Measurements from ENCODE around the gene MYO3B.
"Not testable (repeated sequence)": the region's sequence is repeated elsewhere in the genome, so short reads cannot be mapped to it uniquely, and the experiment has no call there.

MYO3B gene

DNA sequence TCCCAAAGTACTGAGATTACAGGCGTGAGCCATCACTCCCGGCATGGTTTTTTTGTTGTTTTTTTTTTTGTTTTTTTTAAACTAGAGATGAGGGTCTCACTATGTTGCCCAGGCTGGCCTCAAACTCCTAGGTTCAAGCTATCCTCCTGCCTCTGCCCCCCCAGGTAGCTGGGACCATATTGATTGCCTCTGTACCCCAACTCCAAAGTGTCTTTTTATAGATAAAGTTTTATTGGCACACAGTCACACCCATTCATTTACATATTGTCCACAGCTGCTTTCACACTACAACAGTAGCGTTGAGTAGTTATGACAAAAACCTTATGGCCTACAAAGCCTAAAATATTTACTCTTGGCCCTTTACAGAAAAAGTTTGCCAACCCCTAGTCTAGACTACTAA is 492.0 kb downstream of the MYO3B start:
- DNase-seq = no peak

DNA sequence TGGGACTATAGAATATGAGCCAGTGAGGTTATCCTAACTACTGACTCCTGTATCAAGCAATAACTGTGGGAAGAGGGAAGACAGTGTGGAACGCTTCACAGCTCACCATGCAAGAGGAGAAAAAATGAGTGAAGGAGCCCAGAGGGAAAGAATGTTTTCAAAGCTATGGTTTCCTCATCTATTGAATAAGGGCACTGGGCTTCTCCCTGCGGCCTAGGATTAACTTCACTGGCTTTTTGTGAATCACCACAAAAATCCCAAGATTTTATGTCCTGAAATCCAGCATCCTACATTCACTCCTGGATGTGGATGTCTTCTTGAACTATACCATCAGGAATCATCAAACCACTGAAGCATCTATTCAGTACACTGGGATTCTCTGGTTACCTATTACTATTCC is 492.7 kb downstream of the MYO3B start:
- no peak for DNase-seq

DNA sequence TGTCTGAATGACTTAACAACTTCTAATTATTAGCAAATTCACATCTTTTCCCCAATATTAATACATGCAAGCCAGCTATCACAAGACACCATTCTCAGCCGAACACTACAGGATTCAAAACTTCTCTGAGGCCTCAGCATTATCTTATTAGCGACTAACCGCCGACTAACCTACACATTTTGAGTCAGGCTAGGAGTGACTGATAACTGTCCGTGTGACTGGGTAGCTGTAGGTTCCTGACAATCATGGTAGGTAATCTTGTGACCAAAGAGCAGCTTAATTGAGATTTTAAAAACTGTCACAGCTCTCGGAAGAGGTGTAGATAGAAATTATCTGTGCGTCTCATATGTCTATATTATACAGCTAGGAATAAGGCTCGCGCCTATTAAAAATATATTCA is 493.1 kb downstream of the MYO3B start:
- no peak for DNase-seq

DNA sequence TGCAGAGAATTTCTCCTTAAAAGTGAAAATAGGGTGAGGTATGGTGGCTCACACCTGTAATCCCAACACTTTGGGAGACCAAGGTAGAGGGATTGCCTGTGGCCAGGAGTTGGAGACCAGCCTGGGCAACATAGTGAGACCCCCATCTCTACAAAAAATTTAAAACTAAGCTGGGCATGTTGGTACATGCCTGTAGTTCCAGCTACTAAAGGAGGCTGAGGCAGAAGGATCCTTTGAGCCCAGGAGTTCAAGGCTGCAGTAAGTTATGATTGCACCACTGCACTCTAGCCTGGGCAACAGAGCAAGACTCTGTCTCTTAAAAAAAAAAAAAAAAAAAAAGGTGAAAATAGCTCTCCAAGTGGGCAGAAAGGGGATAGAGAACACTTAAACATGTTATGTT is 496.3 kb downstream of the MYO3B start:
- not testable (repeated sequence) for DNase-seq

DNA sequence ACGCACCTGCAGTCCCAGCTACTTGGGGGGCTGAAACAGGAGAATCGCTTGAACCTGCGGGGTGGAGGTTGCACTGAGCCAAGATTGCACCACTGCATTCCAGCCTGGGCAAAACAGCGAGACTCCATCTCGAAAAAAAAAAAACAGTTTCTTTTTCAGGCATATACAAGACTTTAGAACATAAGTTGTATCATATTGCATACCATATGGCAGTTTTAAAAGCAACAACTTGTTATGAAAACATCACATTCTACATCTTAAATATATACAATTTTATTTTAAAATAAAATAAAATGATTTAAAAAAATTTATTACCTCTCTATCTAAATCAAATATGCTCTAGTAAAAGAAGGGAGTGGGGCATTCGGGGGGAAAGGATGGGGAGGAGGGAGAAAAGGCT is 497.8 kb downstream of the MYO3B start:
- DNase-seq = no peak

DNA sequence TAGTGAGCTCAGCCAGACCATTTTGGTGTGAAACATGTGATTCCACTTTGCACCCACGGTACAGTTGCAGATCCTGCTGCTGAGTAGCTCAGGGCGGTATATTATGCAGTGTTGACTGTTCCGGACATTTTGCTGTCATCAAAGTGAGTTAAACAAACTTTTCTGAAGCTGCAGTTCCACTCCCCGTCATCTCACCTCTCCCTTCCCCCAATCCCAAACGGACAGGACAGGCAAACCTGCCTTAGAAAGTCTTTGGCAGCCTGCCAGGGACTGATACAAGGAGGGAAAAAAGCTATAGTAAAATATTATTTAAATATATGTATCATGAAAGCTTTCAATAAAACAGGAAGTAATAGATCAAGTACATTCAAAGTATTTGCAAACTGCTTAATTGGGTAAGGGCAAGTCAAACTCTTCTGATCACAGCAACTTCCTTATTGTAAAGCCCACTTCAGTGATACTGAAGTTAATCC is 501.7 kb downstream of the MYO3B start:
- DNase-seq = peak; percentile 98

DNA sequence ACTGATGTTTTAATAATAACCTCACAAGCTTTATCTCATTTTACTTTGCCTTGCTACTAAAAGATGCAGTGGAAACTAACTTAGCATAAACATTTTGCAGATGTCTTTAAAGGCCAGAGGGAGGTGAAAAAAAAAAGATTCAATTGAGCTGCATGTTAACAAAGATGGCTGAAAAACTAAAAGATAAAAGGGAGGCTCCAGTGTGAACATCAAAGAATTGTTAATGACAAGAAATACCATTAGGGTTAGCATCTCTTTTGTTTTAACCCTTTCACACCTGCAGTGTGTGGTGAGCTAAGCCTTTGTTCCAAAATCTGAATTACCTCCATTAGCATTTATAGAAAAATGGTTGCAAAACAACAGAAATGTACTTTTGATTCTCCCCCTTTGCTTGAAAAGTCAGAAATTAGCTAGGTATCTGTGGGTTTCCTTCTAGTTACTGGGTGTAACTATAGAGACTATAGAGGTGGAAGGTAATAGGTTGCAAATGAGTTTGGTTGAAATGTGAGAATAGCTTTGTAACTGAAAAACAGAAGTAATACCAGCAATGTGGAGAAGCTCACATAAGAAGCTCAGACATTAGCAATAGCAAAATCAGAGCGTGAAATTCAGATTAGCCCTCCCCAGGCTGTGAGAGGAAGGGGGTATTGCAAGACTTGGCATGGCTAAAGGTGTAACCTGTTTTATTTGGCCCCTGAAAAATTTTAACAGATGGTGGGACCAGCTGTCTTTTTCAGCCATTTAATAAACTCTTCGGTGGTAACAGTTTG is 502.4 kb downstream of the MYO3B start:
- DNase-seq = peak; percentile 93

DNA sequence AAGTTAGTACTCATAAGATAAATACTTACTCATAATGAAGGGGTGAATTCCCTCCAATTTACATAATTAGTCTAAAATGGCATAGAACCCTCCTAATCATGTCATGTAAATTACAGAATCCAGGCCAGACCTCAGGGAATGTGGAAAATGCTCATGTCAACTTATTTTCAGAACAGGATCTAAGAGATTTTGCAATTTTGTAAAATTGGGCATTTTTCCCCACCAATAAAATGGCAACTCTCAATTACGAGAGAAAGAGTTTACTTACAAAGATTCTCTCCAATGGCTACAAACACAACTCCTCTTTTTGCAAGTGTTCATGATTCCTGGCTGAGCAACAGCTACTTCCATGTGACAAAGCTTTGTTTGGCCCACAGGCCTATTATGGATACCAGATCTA is 503.4 kb downstream of the MYO3B start:
- DNase-seq = no peak

DNA sequence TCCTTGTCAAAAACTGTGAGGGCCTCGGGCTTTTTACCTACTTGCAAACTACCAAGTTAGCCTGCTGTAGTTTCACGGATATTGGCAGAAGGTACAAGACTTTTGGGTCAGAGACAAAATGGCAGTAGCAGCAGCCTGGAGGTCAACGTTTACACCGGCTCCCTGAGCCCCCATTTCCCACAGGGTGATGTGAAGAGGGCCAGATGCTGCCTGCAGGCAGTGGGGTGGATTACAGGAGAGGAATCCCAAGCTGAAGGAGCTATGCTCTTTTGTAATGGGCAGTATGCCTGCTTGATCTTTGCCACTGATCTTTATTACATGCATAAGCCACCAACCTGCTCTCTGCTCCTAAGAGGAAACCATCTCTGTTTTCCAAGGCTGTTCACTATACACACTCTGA is 507.6 kb downstream of the MYO3B start:
- no peak for DNase-seq

DNA sequence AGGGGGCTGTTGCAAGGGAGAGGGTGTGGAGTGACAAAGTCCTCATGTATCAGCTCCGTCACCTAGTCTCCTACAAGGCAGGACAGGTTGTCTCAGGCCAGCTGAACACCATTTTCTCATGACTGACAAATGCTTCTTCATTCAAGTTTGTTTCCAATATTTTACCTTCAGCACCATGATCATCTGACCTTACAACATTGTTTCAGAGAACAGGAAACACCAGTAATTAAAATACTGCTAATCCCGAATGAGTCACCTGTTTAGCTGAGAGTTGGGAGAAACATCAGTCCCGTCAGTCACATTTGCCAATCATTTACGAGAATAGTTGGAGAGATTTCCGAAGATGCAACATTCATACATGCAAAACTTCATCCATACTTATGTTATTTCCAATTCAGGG is 511.5 kb downstream of the MYO3B start:
- DNase-seq = no peak

DNA sequence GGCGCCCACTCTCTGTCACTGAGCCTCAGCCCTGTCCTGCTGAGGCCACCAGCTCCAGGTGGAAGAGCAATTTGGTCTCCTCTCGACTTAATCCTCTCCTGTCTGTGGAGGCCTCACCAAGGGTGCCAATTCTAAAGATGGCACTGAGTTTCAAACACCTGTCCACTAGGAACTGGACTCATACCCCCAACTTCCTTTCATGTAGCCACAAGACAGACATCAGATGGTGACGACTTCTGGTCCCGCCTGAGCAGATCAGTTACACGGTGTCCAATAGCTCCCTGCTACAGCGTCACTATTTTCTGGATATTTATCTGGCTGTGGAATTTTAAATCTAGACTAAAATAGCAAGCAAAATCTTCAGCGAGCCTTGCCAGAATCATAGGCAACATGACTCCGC is 512.7 kb downstream of the MYO3B start:
- DNase-seq = no peak

DNA sequence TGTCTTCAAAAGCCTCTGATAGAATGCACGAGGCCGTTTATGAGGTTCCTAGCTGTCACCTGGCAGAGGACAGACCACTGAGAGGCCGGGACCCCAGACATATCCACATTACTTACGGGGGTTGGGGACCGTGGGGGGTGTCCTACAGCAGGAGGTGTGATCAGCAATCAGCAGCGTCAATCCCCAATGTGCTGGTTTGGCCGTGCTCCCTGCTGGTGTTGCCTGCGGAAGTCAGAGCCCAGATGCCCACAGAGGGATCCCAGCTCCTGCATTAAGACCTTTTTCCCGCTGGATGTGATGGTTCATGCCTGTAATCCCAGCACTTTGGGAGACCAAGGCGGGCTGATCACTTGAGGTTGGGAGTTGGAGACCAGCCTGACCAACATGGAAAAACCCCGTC is 516.4 kb downstream of the MYO3B start:
- DNase-seq = no peak

DNA sequence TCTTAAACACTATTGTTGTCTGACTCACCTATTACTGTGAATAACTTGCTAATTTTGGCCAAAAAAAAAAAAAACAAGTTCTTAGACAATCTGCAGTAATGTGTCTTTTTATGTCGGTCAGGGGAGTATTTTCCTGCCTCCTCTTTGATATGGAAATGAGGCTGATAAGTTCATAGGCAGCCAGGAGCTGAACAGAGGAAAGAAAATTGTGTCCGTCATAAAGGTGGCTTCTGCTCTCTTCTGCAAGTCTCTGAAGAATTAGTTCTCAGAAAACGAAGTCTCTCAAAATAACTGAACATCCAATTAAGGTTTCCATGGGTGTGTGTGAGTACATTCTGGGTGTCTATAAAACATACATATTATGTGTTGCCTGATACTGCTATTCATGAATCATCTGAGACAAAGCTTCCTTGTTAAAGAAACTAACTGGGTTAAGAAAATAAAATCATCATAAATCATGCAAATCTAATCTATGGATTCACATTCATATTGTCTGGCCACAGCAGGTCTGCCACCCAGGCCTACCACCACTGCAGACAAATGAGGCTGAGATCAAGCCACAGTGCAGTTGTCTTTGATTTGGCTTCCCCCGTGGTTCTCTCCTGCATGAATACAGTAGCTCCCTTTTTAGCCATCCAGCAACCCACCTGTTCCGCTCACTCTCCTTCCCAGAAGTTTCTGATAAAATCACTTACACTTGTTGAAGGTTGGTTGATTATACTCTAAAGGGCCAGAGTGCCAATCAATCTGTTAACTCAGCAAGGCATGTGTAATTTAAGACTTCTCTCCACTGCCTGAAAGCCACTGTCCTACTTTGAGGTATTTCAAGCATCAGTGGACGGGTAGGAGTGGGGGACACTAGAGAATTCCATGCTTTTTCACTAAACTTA is 517.8 kb downstream of the MYO3B start:
- peak; percentile 54 for DNase-seq

DNA sequence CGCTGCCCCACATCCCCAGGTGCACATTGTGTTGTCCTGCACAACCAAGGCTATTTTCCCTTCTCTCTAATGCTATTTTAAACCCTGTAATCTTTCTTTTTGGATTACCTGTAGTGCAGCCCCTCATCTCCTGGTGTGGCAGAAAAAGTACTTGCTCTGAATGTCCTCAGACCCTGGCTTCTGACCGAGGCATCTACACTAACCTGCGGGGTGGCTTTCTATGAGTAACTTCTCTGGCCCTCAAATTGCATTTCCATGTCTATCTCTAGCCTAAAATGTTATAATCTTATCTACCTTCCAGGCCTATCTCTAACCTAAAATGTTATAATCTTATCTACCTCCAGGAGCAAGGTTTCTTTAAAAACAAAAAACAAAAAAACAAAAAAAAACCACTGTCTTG is 519.0 kb downstream of the MYO3B start:
- DNase-seq = no peak

DNA sequence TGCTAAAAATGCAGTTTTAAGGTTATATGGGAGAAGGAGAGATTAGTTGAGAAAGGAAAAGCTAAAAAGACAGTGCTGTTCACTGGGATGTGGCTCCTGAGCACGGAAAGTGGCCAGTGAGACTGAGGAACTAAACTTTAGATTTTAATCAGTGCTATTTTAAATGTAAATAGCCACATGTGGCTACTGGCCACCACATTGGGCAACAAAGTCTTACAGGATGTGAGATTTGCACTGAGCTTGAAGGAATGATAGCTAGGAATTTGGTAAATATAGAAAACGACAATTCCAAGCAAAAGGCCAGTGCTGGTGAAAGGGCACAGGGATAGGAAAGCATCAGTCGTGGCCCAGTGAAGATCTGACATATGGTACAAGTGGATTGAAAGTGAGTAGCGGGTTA is 523.1 kb downstream of the MYO3B start:
- DNase-seq = no peak

DNA sequence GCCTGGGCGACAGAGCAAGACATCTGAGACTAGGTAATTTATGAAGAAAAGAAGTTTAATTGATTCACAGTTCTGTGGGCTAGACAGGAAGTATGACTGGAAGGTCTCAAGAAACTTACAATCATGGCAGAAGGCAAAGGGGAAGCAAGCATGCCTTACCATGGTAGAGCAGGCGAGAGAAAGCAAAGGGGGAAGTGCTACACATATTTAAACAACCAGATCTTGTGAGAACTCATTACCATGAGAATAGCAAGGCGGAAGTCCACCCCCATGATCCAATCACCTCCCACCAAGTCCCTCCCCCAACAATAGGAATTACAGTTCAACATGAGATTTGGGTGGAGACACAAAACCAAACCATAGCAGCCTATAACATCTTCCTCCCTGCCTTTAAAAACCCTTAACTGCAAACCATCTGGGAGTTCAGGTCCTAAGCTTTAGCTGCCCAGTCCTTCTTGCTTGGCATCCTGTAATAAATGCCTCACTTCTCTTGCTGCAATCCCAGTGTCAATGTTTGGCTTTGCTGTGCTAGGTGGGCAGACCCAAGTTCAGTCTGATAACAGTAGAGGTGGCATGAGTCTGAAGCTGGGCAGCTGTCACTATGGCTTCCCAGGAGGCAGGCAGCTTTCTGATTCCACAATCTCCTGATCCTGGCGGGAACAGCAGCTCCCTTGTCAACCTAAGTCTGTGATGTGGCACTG is 526.0 kb downstream of the MYO3B start:
- DNase-seq = no peak

Measured in NCI-H510A treated with DMSO at 0.1 percent for 48 hours (cell line).